Measurements from ENCODE around the gene ZNF471.

Gene ZNF471

DNA sequence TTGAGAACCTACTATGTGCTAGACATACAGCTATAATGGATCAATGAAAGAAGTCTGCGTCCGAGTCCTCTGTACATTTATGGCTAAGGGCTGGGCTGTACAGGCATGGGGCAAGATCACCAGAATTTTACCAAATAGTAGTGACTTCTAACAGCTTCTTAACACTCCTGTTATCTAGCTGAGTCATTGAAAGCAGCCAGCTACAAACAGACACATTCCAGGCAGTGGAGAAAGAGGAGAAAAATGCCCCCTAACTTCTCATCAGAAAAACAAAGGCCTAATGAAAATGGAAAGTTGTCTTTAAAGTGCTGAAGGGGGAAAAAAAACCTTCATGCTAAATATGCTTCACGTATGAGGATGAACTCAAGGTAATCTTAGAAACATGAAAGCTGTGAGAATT lies 16.3 kb upstream of the ZNF471 start:
- no peak for TF ChIP-seq YY1 (IDR thresholded peaks at IDR 0.05; ENCODE audit: low read depth)
- TF ChIP-seq EGR1 (IDR thresholded peaks at IDR 0.05) = no peak
- no peak for TF ChIP-seq ZBTB7A (IDR thresholded peaks at IDR 0.05; ENCODE audit: low read depth)
- TF ChIP-seq RAD21 (IDR thresholded peaks at IDR 0.05; ENCODE audit: low read depth) = no peak
- no peak for TF ChIP-seq NFIC (IDR thresholded peaks at IDR 0.05)
- TF ChIP-seq, protein P1, sequence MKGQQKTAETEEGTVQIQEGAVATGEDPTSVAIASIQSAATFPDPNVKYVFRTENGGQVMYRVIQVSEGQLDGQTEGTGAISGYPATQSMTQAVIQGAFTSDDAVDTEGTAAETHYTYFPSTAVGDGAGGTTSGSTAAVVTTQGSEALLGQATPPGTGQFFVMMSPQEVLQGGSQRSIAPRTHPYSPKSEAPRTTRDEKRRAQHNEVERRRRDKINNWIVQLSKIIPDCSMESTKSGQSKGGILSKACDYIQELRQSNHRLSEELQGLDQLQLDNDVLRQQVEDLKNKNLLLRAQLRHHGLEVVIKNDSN (IDR thresholded peaks at IDR 0.05) = no peak
- TF ChIP-seq, protein P2, sequence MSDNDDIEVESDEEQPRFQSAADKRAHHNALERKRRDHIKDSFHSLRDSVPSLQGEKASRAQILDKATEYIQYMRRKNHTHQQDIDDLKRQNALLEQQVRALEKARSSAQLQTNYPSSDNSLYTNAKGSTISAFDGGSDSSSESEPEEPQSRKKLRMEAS (IDR thresholded peaks at IDR 0.05) = no peak
- no peak for TF ChIP-seq CEBPB (IDR thresholded peaks at IDR 0.05)
- TF ChIP-seq, protein P3, sequence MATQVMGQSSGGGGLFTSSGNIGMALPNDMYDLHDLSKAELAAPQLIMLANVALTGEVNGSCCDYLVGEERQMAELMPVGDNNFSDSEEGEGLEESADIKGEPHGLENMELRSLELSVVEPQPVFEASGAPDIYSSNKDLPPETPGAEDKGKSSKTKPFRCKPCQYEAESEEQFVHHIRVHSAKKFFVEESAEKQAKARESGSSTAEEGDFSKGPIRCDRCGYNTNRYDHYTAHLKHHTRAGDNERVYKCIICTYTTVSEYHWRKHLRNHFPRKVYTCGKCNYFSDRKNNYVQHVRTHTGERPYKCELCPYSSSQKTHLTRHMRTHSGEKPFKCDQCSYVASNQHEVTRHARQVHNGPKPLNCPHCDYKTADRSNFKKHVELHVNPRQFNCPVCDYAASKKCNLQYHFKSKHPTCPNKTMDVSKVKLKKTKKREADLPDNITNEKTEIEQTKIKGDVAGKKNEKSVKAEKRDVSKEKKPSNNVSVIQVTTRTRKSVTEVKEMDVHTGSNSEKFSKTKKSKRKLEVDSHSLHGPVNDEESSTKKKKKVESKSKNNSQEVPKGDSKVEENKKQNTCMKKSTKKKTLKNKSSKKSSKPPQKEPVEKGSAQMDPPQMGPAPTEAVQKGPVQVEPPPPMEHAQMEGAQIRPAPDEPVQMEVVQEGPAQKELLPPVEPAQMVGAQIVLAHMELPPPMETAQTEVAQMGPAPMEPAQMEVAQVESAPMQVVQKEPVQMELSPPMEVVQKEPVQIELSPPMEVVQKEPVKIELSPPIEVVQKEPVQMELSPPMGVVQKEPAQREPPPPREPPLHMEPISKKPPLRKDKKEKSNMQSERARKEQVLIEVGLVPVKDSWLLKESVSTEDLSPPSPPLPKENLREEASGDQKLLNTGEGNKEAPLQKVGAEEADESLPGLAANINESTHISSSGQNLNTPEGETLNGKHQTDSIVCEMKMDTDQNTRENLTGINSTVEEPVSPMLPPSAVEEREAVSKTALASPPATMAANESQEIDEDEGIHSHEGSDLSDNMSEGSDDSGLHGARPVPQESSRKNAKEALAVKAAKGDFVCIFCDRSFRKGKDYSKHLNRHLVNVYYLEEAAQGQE (IDR thresholded peaks at IDR 0.05; ENCODE audit: low read depth) = no peak
- no peak for TF ChIP-seq EP300 (IDR thresholded peaks at IDR 0.05; ENCODE audit: borderline replicate concordance)
- no peak for TF ChIP-seq TEAD4 (IDR thresholded peaks at IDR 0.05)
- no peak for TF ChIP-seq CREB1 (IDR thresholded peaks at IDR 0.05; ENCODE audit: low read depth)
- TF ChIP-seq TCF12 (IDR thresholded peaks at IDR 0.05; ENCODE audit: low read depth) = no peak
- TF ChIP-seq FOXM1 (IDR thresholded peaks at IDR 0.05; ENCODE audit: borderline replicate concordance, low read depth) = no peak
- no peak for TF ChIP-seq TAF1 (IDR thresholded peaks at IDR 0.05; ENCODE audit: low read depth)

DNA sequence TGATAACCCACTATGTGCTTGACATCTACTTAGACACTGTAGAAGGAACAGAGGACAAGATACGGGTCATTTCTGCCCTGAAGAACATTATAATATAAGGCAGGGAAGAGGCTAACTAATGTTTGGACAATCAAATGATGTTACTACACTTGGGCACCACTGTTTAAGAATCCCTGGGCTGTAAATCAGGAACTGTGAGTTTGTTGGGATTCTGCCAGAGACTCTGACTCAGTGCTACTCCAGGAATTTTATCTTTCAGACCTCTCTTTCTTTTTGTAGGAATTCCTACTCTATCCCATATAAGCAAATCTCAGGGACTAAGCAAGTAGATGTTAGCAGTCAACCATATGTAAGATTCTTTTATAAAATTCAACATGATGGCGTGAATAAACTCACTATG lies 3.1 kb upstream of the ZNF471 start:
- TF ChIP-seq EGR1 (IDR thresholded peaks at IDR 0.05) = no peak
- TF ChIP-seq RAD21 (IDR thresholded peaks at IDR 0.05; ENCODE audit: low read depth) = no peak
- TF ChIP-seq, protein P2 (IDR thresholded peaks at IDR 0.05) = no peak
- no peak for TF ChIP-seq CREB1 (IDR thresholded peaks at IDR 0.05; ENCODE audit: low read depth)
- TF ChIP-seq, protein P1 (IDR thresholded peaks at IDR 0.05) = no peak
- no peak for TF ChIP-seq ZBTB7A (IDR thresholded peaks at IDR 0.05; ENCODE audit: low read depth)
- TF ChIP-seq, protein P3 (IDR thresholded peaks at IDR 0.05; ENCODE audit: low read depth) = no peak
- no peak for TF ChIP-seq TAF1 (IDR thresholded peaks at IDR 0.05; ENCODE audit: low read depth)

DNA sequence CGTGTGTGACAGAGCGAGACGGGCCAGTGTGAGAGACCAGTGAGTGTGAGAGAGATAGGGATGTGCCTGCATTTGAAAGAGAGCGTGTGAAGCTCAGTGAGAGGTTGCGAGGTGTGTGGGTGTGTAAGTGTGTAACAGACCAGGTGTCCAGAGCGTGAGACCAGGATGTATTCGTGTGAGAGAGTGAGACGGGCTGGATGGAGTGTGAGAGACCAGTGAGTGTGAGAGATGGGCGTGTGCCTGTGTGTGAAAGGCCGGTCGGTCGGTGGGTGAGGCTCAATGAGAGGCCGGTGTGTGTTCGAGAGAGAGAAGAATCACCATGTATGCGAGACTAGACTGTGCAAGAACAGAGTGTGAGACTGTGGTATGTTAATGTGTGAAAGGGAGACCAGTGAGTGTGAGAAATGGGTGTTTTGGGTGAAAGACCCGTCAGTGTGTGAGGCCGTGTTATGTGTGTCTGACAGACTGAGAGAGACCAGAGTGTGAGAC lies 679 bp downstream of the ZNF471 start:
- no peak for TF ChIP-seq RAD21 (IDR thresholded peaks at IDR 0.05; ENCODE audit: low read depth)

DNA sequence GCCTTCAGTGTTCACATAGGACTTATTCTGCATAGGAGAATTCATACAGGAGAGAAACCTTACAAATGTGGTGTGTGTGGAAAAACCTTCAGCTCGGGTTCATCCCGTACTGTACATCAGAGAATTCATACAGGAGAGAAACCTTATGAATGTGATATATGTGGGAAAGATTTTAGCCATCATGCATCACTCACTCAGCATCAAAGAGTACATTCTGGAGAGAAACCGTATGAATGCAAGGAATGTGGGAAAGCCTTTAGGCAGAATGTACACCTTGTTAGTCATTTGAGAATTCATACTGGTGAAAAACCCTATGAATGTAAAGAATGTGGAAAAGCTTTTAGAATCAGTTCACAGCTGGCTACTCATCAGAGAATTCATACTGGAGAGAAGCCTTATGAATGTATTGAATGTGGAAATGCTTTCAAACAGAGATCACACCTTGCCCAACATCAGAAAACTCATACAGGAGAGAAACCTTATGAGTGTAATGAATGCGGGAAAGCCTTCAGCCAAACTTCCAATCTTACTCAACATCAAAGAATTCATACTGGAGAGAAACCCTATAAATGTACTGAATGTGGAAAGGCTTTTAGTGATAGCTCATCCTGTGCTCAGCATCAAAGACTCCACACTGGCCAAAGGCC lies 17.7 kb downstream of the ZNF471 start:
- TF ChIP-seq YY1 (IDR thresholded peaks at IDR 0.05; ENCODE audit: low read depth) (no peak), CEBPB (IDR thresholded peaks at IDR 0.05) (no peak), RAD21 (IDR thresholded peaks at IDR 0.05; ENCODE audit: low read depth) (no peak), CREB1 (IDR thresholded peaks at IDR 0.05; ENCODE audit: low read depth) (no peak), EGR1 (IDR thresholded peaks at IDR 0.05) (no peak), FOXM1 (IDR thresholded peaks at IDR 0.05; ENCODE audit: borderline replicate concordance, low read depth) (no peak)
- TF ChIP-seq, protein P3 (IDR thresholded peaks at IDR 0.05; ENCODE audit: low read depth) = no peak
- TF ChIP-seq, protein P1 (IDR thresholded peaks at IDR 0.05) = no peak
- TF ChIP-seq, protein P2 (IDR thresholded peaks at IDR 0.05) = no peak

All from Ishikawa (cell line).